HG02623 (cell line): ENCODE results near the gene ARL5B.
A peak's percentile ranks its signal among the peaks of the same experiment; 100 is the strongest.
"Not testable (repeated sequence)": the region's sequence is repeated elsewhere in the genome, so short reads cannot be mapped to it uniquely, and the experiment has no call there.

Source experiments
- ATAC-seq: cut with Tn5 transposase; IDR thresholded peaks from one replicate; pipeline ENCODE4 v1.9.1; 2021; ENCODE audit warnings: moderate library complexity; ENCODE audit not compliant: unreplicated experiment

Gene ARL5B

GRCh38 chr10:18659125-18659818 is at the start of gene ARL5B:
Gene ARL5B, plus strand, starts transcription at chr10:18659431. Its CDS starts 207 bp downstream, at chr10:18659638.
- ATAC-seq: peak; percentile 89

GRCh38 chr10:18610517-18610916 is 48.7 kb upstream of the ARL5B start:
- ATAC-seq: no peak

GRCh38 chr10:18611168-18611567 is 48.1 kb upstream of the ARL5B start:
- ATAC-seq: no peak

GRCh38 chr10:18615618-18616017 is 43.6 kb upstream of the ARL5B start:
- no peak for ATAC-seq

GRCh38 chr10:18616337-18616736 is 42.9 kb upstream of the ARL5B start:
- ATAC-seq: no peak

GRCh38 chr10:18619016-18619415 is 40.2 kb upstream of the ARL5B start:
- ATAC-seq: no peak

- no peak for ATAC-seq
Measured at GRCh38 chr10:18620856-18621255, 38.4 kb upstream of the ARL5B start.

GRCh38 chr10:18623671-18624070 is 35.6 kb upstream of the ARL5B start:
- ATAC-seq: not testable (repeated sequence)

- ATAC-seq: no peak
Measured at GRCh38 chr10:18625886-18626285, 33.3 kb upstream of the ARL5B start.

GRCh38 chr10:18627452-18628018 is 31.7 kb upstream of the ARL5B start:
- ATAC-seq: not testable (repeated sequence)

- not testable (repeated sequence) for ATAC-seq
Measured at GRCh38 chr10:18632500-18632899, 26.7 kb upstream of the ARL5B start.

- ATAC-seq: no peak
Measured at GRCh38 chr10:18635995-18636394, 23.2 kb upstream of the ARL5B start.

GRCh38 chr10:18637400-18637799 is 21.8 kb upstream of the ARL5B start:
- ATAC-seq: not testable (repeated sequence)

- ATAC-seq: not testable (repeated sequence)
Measured at GRCh38 chr10:18639719-18640118, 19.5 kb upstream of the ARL5B start.

GRCh38 chr10:18647151-18647550 is 12.1 kb upstream of the ARL5B start:
- no peak for ATAC-seq

GRCh38 chr10:18647945-18648344 is 11.3 kb upstream of the ARL5B start:
- no peak for ATAC-seq

GRCh38 chr10:18649364-18649959 is 9.8 kb upstream of the ARL5B start:
- no peak for ATAC-seq

- ATAC-seq: no peak
Measured at GRCh38 chr10:18650404-18650997, 8.7 kb upstream of the ARL5B start.

GRCh38 chr10:18651324-18652007 is 7.8 kb upstream of the ARL5B start, which contains the start of gene NSUN6:
Gene NSUN6, minus strand, starts transcription at chr10:18651587. Its CDS starts 384 bp downstream, at chr10:18651203.
- ATAC-seq: peak; percentile 98

GRCh38 chr10:18653112-18653511 is 6.1 kb upstream of the ARL5B start:
- ATAC-seq: no peak

GRCh38 chr10:18656724-18657123 is 2.5 kb upstream of the ARL5B start:
- ATAC-seq: no peak
